Measurements from ENCODE around the gene ZBTB17.

ZBTB17 gene

GRCh38 chr1:15992582-15993500 lies 16.9 kb upstream of the ZBTB17 start:
- H3K4me3 ChIP-seq (ENCODE audit: low read depth, low read length) = no peak overlapping the region
- no peak for TF ChIP-seq CTCF (IDR thresholded peaks at IDR 0.05; ENCODE audit: insufficient read depth, low read depth, low read length, missing control alignments)
- no peak for DNase-seq (ENCODE audit: low read depth)

- no peak for DNase-seq (ENCODE audit: low read depth)
- TF ChIP-seq CTCF (IDR thresholded peaks at IDR 0.05; ENCODE audit: insufficient read depth, low read depth, low read length, missing control alignments) = no peak
Measured at GRCh38 chr1:15992187-15992553, 16.3 kb upstream of the ZBTB17 start.

GRCh38 chr1:15991427-15992186 lies 15.7 kb upstream of the ZBTB17 start:
- H3K4me3 ChIP-seq (ENCODE audit: low read depth, low read length) = no peak overlapping the region
- no peak for TF ChIP-seq CTCF (IDR thresholded peaks at IDR 0.05; ENCODE audit: insufficient read depth, low read depth, low read length, missing control alignments)
- no peak for DNase-seq (ENCODE audit: low read depth)

More at GRCh38 chr1:15992187-15992553, 16.3 kb upstream of the ZBTB17 start:
- no peak overlapping the region for H3K4me3 ChIP-seq (ENCODE audit: low read depth, low read length)

GRCh38 chr1:15989776-15990175 lies 13.9 kb upstream of the ZBTB17 start:
- DNase-seq (ENCODE audit: low read depth) = no peak
- H3K4me3 ChIP-seq (ENCODE audit: low read depth, low read length) = no peak overlapping the region
- no peak for TF ChIP-seq CTCF (IDR thresholded peaks at IDR 0.05; ENCODE audit: insufficient read depth, low read depth, low read length, missing control alignments)

GRCh38 chr1:15988856-15989736 lies 13.2 kb upstream of the ZBTB17 start:
- TF ChIP-seq CTCF (IDR thresholded peaks at IDR 0.05; ENCODE audit: insufficient read depth, low read depth, low read length, missing control alignments) = no peak
- no peak overlapping the region for H3K4me3 ChIP-seq (ENCODE audit: low read depth, low read length)
- DNase-seq (ENCODE audit: low read depth) = no peak

- H3K4me3 ChIP-seq (ENCODE audit: low read depth, low read length) = no peak overlapping the region
- TF ChIP-seq CTCF (IDR thresholded peaks at IDR 0.05; ENCODE audit: insufficient read depth, low read depth, low read length, missing control alignments) = no peak
- no peak for DNase-seq (ENCODE audit: low read depth)
Measured at GRCh38 chr1:15985611-15986297, 9.9 kb upstream of the ZBTB17 start.
